Measurements from ENCODE around the gene PBXIP1. TPM values are rescaled to one million over a fixed set of nuclear protein-coding genes. Genes with fewer than 3 reads are reported as not detected.

The PBXIP1 gene
- total RNA-seq = 10 to 100 TPM; 55.3 to 55.5 TPM

DNA sequence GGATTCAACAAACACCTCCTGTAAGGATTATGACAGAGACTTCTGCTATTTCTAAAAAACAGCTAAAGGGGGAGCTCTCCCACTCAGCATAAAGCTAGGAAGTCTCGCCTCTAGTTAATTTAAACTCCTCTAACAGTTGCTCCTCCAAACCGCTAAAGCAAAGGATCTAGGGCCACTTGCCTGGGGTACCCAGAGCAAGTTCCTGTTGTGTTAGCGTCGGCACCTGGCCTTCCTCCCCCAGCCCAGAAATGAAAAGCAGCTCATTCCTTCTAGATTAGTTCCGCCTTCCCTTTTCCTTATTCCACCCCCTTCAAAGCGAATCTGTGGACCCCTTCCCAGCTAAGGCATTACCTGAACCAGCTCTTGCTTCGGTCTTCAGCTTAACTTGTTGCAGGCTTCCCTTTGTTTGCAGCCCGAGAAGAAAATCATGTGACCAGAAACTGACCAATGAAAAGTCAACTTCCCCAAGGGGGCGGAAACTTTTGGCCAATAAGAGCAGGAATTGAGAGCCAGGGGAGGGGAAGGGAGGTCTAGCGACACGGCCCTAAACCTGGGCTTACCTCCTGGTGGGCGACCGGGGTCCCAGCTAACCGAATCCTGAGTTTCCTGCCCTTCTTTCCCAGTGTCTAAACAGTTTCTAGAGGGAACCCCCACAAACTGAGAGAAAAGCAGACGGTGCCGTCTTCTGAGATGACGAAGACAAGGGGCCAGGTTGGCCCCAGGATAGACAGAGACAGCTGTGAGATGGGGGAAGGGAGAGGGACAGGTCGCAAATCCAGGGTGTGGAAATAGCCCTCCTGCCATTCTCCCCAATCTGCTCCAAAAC is at the start of gene PBXIP1:
TSS of gene PBXIP1 (minus strand) at position 382 of the 826 bp plus-strand sequence. CDS start 2,378 bp downstream, outside the sequence.
- intact Hi-C loops (cut with micrococcal nuclease) = loop anchor here (1.0 kb wide), 7 partner anchors 18 to 288 kb away; partner anchors contain the start of genes ADAM15, CKS1B, FLAD1 and PMVK
- CTCF ChIA-PET = interaction anchor here (0.7 to 2.6 kb wide), 12 partner anchors 9 to 108 kb away, joined by 3 to 9 read pairs (median 3); partner anchors contain the start of genes FLAD1 and SHC1
- H3K4me1 Mint-ChIP-seq (ENCODE audit: low read depth) = peaks cover 74% of the 10 kb centered on the region
- peaks cover 10% of the 10 kb centered on the region for H3K36me3 Mint-ChIP-seq (ENCODE audit: low read depth)
- H3K27me3 Mint-ChIP-seq (ENCODE audit: low read depth) = no peaks in the 10 kb centered on the region
- peak within 1 kb of the TSS; percentile 91 for H3K4me3 Mint-ChIP-seq
- peak; percentile 88 for DNase-seq
- H3K9me3 Mint-ChIP-seq = no peaks in the 10 kb centered on the region
- peak within 1 kb of the TSS; percentile 96 for H3K27ac Mint-ChIP-seq

- H3K36me3 Mint-ChIP-seq (ENCODE audit: low read depth) = peaks cover 29% of the 10 kb centered on the region
- peaks cover 44% of the 10 kb centered on the region for H3K4me1 Mint-ChIP-seq (ENCODE audit: low read depth)
- H3K4me3 Mint-ChIP-seq = peak overlapping the region; percentile 88
- intact Hi-C loops (cut with micrococcal nuclease) = loop anchor here (10.0 kb wide), 2 partner anchors 681 to 1041 kb away; partner anchors contain the start of genes AQP10, ATP8B2, CREB3L4 and SLC39A1
- no peaks in the 10 kb centered on the region for H3K9me3 Mint-ChIP-seq
- H3K27me3 Mint-ChIP-seq (ENCODE audit: low read depth) = no peaks in the 10 kb centered on the region
- CTCF ChIA-PET = interaction anchor here (0.6 to 1.9 kb wide), 2 partner anchors 11 to 32 kb away, joined by 3 to 17 read pairs; no protein-coding TSS in a partner anchor
- H3K27ac Mint-ChIP-seq = peak overlapping the region; percentile 100
- peak; percentile 39 for DNase-seq
Measured at GRCh38 chr1:155005076-155006011, 49.4 kb upstream of the PBXIP1 start.

GRCh38 chr1:155004352-155005075 is 48.6 kb upstream of the PBXIP1 start:
- CTCF ChIA-PET = interaction anchor here (0.6 to 1.7 kb wide), 3 partner anchors 11 to 31 kb away, joined by 3 to 4 read pairs (median 4); no protein-coding TSS in a partner anchor
- Mint-ChIP-seq H3K36me3 (ENCODE audit: low read depth) (peaks cover 21% of the 10 kb centered on the region), H3K4me3 (peak overlapping the region; percentile 88), H3K9me3 (no peaks in the 10 kb centered on the region), H3K27ac (peak overlapping the region; percentile 100), H3K4me1 (ENCODE audit: low read depth) (peaks cover 46% of the 10 kb centered on the region), H3K27me3 (ENCODE audit: low read depth) (no peaks in the 10 kb centered on the region)
- intact Hi-C loops (cut with micrococcal nuclease) = loop anchor here (1.0 to 10.0 kb wide), 6 partner anchors 188 to 1040 kb away; partner anchors contain the start of genes ADAR, AQP10, ATP8B2 and CREB3L4
- DNase-seq = peak; percentile 66

DNA sequence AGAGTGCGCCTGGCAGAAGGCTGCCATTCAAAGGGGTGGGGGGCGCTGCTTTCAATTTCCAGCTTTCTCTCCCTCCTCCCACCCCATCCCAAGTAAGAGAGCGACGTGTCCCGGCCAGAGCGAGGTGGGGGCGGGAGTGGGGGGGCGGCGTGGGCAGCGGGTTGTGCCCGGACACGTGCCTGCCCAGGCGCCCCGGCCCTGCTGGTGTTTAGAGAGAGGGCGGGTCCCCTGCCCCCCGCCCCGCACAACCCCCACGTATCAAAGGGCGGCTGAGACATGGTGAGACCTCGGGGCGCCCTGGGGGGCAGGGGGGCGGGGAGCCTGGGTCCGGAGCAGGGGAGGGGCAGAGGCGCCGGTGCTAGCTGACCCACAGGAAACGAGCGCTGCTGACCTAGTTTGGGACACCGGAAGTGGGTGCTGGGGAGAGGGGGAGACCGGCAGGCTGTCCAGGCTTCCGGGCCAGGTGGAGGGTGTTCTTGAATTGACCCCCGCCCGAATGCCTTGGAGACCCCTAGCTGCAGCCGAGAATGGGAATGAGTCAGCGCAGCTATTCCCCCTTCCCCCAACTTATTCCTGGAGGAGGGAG is 48.0 kb upstream of the PBXIP1 start:
- intact Hi-C loops (cut with micrococcal nuclease) = loop anchor here (1.0 to 10.0 kb wide), 6 partner anchors 188 to 1039 kb away; partner anchors contain the start of genes ADAR, AQP10, ATP8B2 and CREB3L4
- Mint-ChIP-seq H3K9me3 (no peaks in the 10 kb centered on the region), H3K27ac (peak overlapping the region; percentile 100), H3K4me3 (peak overlapping the region; percentile 88), H3K36me3 (ENCODE audit: low read depth) (peaks cover 15% of the 10 kb centered on the region), H3K4me1 (ENCODE audit: low read depth) (peaks cover 51% of the 10 kb centered on the region), H3K27me3 (ENCODE audit: low read depth) (no peaks in the 10 kb centered on the region)
- CTCF ChIA-PET = interaction anchor here (0.8 to 1.8 kb wide), 4 partner anchors 9 to 20 kb away, joined by 3 to 8 read pairs (median 4); no protein-coding TSS in a partner anchor
- peak; percentile 55 for DNase-seq

DNA sequence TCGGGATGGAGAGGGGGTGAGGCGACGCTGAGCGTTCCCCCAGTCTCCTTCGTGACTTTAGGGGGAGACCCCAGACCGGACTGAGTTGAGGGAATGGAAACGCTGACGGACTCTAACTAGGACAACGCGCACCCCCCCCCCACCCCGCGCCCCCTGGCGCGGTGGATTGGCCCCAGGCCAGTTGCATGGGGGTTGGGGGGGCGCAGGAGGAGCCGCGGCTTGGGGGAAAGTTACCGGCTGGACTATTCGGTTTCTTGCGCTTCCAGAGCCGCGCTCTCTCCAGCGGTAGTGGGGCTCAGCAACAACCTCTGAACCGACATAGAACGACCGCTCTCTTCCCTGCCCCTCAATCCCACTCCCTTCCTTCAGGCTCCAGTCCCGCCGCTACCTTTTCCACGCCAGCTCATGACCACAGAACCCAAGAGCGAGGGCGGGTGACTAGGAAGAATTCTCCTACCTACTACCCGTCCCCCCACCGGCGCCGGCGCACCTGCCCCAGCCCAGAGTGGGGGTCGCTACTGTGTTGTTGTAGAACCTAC is 47.4 kb upstream of the PBXIP1 start:
- DNase-seq = peak; percentile 51
- no peaks in the 10 kb centered on the region for H3K9me3 Mint-ChIP-seq
- intact Hi-C loops (cut with micrococcal nuclease) = loop anchor here (5.0 to 10.0 kb wide), 5 partner anchors 189 to 1038 kb away; partner anchors contain the start of genes AQP10, ATP8B2, CREB3L4 and IL6R
- H3K4me1 Mint-ChIP-seq (ENCODE audit: low read depth) = peaks cover 51% of the 10 kb centered on the region
- CTCF ChIA-PET = interaction anchor here (0.8 to 1.8 kb wide), 5 partner anchors 10 to 48 kb away, joined by 3 to 8 read pairs (median 4); partner anchors contain the start of gene ADAM15
- H3K36me3 Mint-ChIP-seq (ENCODE audit: low read depth) = peaks cover 13% of the 10 kb centered on the region
- H3K4me3 Mint-ChIP-seq = peak overlapping the region; percentile 88
- no peaks in the 10 kb centered on the region for H3K27me3 Mint-ChIP-seq (ENCODE audit: low read depth)
- H3K27ac Mint-ChIP-seq = peak overlapping the region; percentile 100

GRCh38 chr1:155002464-155003226 is 46.7 kb upstream of the PBXIP1 start, which contains the start of gene ZBTB7B:
ZBTB7B (plus strand) TSS chr1:155002802; CDS start chr1:155014661, 11,859 bp downstream.
- CTCF ChIA-PET = interaction anchor here (0.8 to 1.8 kb wide), 4 partner anchors 10 to 48 kb away, joined by 3 to 8 read pairs (median 4); partner anchors contain the start of gene ADAM15
- peak within 1 kb of the TSS; percentile 91 for H3K4me3 Mint-ChIP-seq
- H3K27ac Mint-ChIP-seq = peak within 1 kb of the TSS; percentile 100
- no peak for DNase-seq
- intact Hi-C loops (cut with micrococcal nuclease) = loop anchor here (1.0 to 10.0 kb wide), 7 partner anchors 28 to 1038 kb away; partner anchors contain the start of genes AQP10, ATP8B2, CKS1B and CREB3L4
- no peaks in the 10 kb centered on the region for H3K27me3 Mint-ChIP-seq (ENCODE audit: low read depth)
- peaks cover 53% of the 10 kb centered on the region for H3K4me1 Mint-ChIP-seq (ENCODE audit: low read depth)
- H3K36me3 Mint-ChIP-seq (ENCODE audit: low read depth) = peaks cover 13% of the 10 kb centered on the region
- H3K9me3 Mint-ChIP-seq = no peaks in the 10 kb centered on the region

GRCh38 chr1:155001675-155002463 is 46.0 kb upstream of the PBXIP1 start:
- CTCF ChIA-PET = interaction anchor here (0.7 to 1.8 kb wide), 5 partner anchors 14 to 192 kb away, joined by 3 to 8 read pairs (median 3); no protein-coding TSS in a partner anchor

DNA sequence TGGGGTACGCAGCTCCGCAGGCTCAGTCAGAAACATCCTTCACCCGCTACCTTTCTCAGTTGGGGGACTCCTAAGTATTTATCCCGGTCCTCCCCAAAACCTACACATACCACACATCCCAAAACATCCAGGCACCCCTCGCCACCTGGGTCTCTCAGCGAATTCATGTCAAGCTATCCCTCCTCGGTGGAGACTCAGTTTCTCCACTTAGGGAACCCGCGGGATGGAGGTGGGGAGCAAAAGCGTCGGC is 45.5 kb upstream of the PBXIP1 start:
- DNase-seq = no peak
- H3K27ac Mint-ChIP-seq = peak overlapping the region; percentile 94
- H3K4me3 Mint-ChIP-seq = peak overlapping the region; percentile 91
- peaks cover 13% of the 10 kb centered on the region for H3K36me3 Mint-ChIP-seq (ENCODE audit: low read depth)
- intact Hi-C loops (cut with micrococcal nuclease) = loop anchor here (1.0 to 10.0 kb wide), 10 partner anchors 9 to 1037 kb away; partner anchors contain the start of genes AQP10, ATP8B2, CREB3L4 and EFNA4
- CTCF ChIA-PET = interaction anchor here (0.7 to 1.2 kb wide), 5 partner anchors 11 to 192 kb away, joined by 3 to 5 read pairs (median 3); no protein-coding TSS in a partner anchor
- H3K9me3 Mint-ChIP-seq = no peaks in the 10 kb centered on the region
- no peaks in the 10 kb centered on the region for H3K27me3 Mint-ChIP-seq (ENCODE audit: low read depth)
- H3K4me1 Mint-ChIP-seq (ENCODE audit: low read depth) = peaks cover 45% of the 10 kb centered on the region

More at GRCh38 chr1:155001675-155002463, 46.0 kb upstream of the PBXIP1 start:
- H3K36me3 Mint-ChIP-seq (ENCODE audit: low read depth) = peaks cover 13% of the 10 kb centered on the region
- DNase-seq = peak; percentile 100
- H3K9me3 Mint-ChIP-seq = no peaks in the 10 kb centered on the region
- H3K4me3 Mint-ChIP-seq = peak overlapping the region; percentile 91
- H3K4me1 Mint-ChIP-seq (ENCODE audit: low read depth) = peaks cover 50% of the 10 kb centered on the region
- peak overlapping the region; percentile 94 for H3K27ac Mint-ChIP-seq
- intact Hi-C loops (cut with micrococcal nuclease) = loop anchor here (1.0 to 10.0 kb wide), 12 partner anchors 8 to 1037 kb away; partner anchors contain the start of genes AQP10, ATP8B2, CKS1B and CREB3L4
- no peaks in the 10 kb centered on the region for H3K27me3 Mint-ChIP-seq (ENCODE audit: low read depth)

GRCh38 chr1:155000726-155001424 is 45.0 kb upstream of the PBXIP1 start:
- CTCF ChIA-PET = interaction anchor here (0.7 to 3.7 kb wide), 11 partner anchors 10 to 193 kb away, joined by 3 to 37 read pairs (median 3); partner anchors contain the start of genes PYGO2 and SLC50A1
- Mint-ChIP-seq H3K36me3 (ENCODE audit: low read depth) (peaks cover 13% of the 10 kb centered on the region), H3K4me1 (ENCODE audit: low read depth) (peaks cover 40% of the 10 kb centered on the region), H3K4me3 (peak overlapping the region; percentile 91), H3K9me3 (no peaks in the 10 kb centered on the region), H3K27ac (peak overlapping the region; percentile 94), H3K27me3 (ENCODE audit: low read depth) (no peaks in the 10 kb centered on the region)
- intact Hi-C loops (cut with micrococcal nuclease) = loop anchor here (1.0 to 10.0 kb wide), 11 partner anchors 9 to 1036 kb away; partner anchors contain the start of genes AQP10, ATP8B2, CREB3L4 and EFNA4
- peak; percentile 92 for DNase-seq
